ENCODE data around the gene ZC3H7B. TPM values are rescaled to one million over a fixed set of nuclear protein-coding genes. Genes with fewer than 3 reads are reported as not detected.

ZC3H7B gene
- total RNA-seq, 1 experiment from 2014 or later = 34.8 TPM

DNA sequence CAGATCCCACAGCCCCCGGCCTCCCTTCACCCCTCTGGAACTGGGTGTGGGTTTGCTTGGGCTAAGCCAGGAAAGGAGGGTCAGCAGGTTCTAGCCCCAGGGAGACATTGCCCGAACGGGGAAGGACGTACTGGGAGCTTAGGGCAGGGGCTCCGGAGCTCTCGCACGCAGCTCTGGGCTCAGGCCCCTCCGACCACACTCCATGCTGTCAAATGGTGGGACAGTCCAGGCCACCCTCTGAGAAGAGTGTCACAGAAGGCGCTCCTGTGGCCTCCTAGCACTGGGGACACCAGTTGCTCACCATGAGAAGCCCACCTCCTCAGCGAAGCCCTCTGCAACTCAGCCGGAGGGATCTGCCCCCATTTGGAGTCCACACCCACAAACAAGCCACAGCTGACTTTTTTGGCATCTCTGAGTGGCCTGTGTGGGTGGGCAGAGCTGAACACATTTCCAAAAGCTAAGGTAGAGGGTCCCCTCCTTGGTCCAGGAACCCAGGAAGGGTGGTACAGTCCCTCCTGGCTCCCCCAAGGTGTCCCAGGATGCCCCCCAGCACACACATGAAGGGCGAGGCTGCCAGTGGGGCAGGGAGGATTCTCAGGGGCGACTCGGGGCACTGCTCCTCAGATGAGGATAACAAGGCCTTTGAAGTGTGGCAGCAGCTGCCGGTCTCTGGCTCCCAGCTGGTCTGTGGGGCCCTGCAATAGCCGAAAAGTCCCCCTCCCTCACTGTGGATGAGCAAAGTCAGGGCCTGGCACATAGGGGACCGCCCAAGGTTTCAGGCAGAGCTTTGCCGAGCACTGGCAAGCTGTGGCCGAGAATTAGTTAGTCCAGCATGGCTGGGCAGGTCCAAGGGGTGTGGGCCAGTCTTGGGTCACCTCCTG, 67.5 kb downstream of the ZC3H7B start:
- no peak overlapping the region for H3K27ac ChIP-seq (ENCODE audit: low read length)
- POLR2A ChIA-PET (ENCODE audit: unreplicated experiment) = no interaction called here

DNA sequence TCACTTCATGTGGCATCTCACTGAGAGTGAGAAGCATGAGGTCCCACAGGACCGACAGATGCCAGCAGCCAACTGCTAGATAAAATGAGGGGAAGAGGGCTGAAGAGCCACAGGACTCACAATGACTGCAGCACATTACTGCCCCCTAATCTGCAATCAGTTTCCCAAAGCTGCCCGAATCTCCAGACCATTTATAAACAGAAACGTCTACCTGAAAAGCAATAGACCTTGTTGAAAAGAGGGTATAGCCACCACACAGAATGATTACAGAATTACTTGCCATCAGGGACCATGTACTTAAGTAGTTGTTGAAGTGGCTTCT, 68.1 kb downstream of the ZC3H7B start:
- intact Hi-C loops (cut with micrococcal nuclease) = no loop called here
- Histone ChIP-seq H3K4me3 (ENCODE audit: low read length) (no peak overlapping the region), H3K9me3 (ENCODE audit: low read length) (no peaks in the 10 kb centered on the region), H3F3A (ENCODE audit: low read length, unreplicated experiment) (no peaks in the 10 kb centered on the region), H4K20me1 (ENCODE audit: low read length) (no peaks in the 10 kb centered on the region), H3K36me3 (ENCODE audit: low read depth, low read length) (no peaks in the 10 kb centered on the region), H3K9ac (ENCODE audit: low read length) (no peak overlapping the region), H3K79me2 (ENCODE audit: low read length) (no peaks in the 10 kb centered on the region), H3K27ac (ENCODE audit: low read length) (no peak overlapping the region), H3K4me2 (ENCODE audit: low read length) (no peak overlapping the region), H3K4me1 (ENCODE audit: insufficient read depth, low read length) (peaks cover 11% of the 10 kb centered on the region), H3K9me2 (replicated peaks; ENCODE audit: low read length) (no peaks in the 10 kb centered on the region), H3K27me3 (ENCODE audit: low read length) (no peaks in the 10 kb centered on the region), H2AFZ (ENCODE audit: low read length) (no peak overlapping the region)
- BruUV-seq (replicated peaks) = no TSS peak
- ATAC-seq (no peak), DNase-seq (no peak)
- POLR2A ChIA-PET (ENCODE audit: unreplicated experiment) = no interaction called here
- TF ChIP-seq, protein P1, sequence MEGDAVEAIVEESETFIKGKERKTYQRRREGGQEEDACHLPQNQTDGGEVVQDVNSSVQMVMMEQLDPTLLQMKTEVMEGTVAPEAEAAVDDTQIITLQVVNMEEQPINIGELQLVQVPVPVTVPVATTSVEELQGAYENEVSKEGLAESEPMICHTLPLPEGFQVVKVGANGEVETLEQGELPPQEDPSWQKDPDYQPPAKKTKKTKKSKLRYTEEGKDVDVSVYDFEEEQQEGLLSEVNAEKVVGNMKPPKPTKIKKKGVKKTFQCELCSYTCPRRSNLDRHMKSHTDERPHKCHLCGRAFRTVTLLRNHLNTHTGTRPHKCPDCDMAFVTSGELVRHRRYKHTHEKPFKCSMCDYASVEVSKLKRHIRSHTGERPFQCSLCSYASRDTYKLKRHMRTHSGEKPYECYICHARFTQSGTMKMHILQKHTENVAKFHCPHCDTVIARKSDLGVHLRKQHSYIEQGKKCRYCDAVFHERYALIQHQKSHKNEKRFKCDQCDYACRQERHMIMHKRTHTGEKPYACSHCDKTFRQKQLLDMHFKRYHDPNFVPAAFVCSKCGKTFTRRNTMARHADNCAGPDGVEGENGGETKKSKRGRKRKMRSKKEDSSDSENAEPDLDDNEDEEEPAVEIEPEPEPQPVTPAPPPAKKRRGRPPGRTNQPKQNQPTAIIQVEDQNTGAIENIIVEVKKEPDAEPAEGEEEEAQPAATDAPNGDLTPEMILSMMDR (conservative IDR thresholded peaks at IDR 0.05; ENCODE audit: low read depth, low read length) = no peak
- TF ChIP-seq EZH2 (IDR thresholded peaks at IDR 0.05; ENCODE audit: low read length, unreplicated experiment) = no peak
- no peak for TF ChIP-seq EZH2phosphoT487 (IDR thresholded peaks at IDR 0.05; ENCODE audit: borderline replicate concordance, low read length)
- CTCF ChIA-PET = no interaction called here

More for the DNA sequence above, 67.5 kb downstream of the ZC3H7B start:
- H3K27me3 ChIP-seq (ENCODE audit: low read length) = no peaks in the 10 kb centered on the region
- no peaks in the 10 kb centered on the region for H3K36me3 ChIP-seq (ENCODE audit: low read depth, low read length)
- BruUV-seq (replicated peaks) = no TSS peak
- H2AFZ ChIP-seq (ENCODE audit: low read length) = no peak overlapping the region
- no peaks in the 10 kb centered on the region for H3F3A ChIP-seq (ENCODE audit: low read length, unreplicated experiment)
- H3K4me1 ChIP-seq (ENCODE audit: insufficient read depth, low read length) = peaks cover 11% of the 10 kb centered on the region
- H3K79me2 ChIP-seq (ENCODE audit: low read length) = no peaks in the 10 kb centered on the region
- H3K4me2 ChIP-seq (ENCODE audit: low read length) = no peak overlapping the region
- H3K9me3 ChIP-seq (ENCODE audit: low read length) = no peaks in the 10 kb centered on the region
- ATAC-seq (no peak), DNase-seq (no peak)
- intact Hi-C loops (cut with micrococcal nuclease) = no loop called here
- H3K4me3 ChIP-seq (ENCODE audit: low read length) = no peak overlapping the region
- TF ChIP-seq EZH2phosphoT487 (IDR thresholded peaks at IDR 0.05; ENCODE audit: borderline replicate concordance, low read length) (no peak), EZH2 (IDR thresholded peaks at IDR 0.05; ENCODE audit: low read length, unreplicated experiment) (no peak)
- TF ChIP-seq, protein P1 (conservative IDR thresholded peaks at IDR 0.05; ENCODE audit: low read depth, low read length) = no peak
- H3K9ac ChIP-seq (ENCODE audit: low read length) = no peak overlapping the region
- H4K20me1 ChIP-seq (ENCODE audit: low read length) = no peaks in the 10 kb centered on the region
- CTCF ChIA-PET = no interaction called here
- H3K9me2 ChIP-seq (replicated peaks; ENCODE audit: low read length) = no peaks in the 10 kb centered on the region

DNA sequence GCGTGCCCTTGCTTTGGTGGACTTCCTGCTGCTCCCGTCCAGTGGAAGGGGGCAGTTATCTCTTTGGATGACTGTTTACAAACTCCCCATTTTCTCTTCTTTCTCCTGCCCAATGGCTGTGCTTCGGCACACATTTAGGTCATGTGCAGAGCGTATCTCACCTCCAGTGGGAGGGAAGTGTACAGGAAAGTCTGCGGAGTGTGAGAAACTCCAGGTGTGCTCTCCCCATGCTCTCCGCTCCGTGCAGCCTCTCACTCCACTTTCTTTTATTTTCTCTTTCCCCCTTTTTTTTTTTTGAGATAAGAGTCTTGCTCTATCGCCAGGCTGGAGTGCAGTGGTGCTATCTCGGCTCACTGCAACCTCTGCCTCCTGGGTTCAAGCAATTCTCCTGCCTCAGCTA, 68.5 kb downstream of the ZC3H7B start:
- Histone ChIP-seq H3K36me3 (ENCODE audit: low read depth, low read length) (no peaks in the 10 kb centered on the region), H3K27ac (ENCODE audit: low read length) (no peak overlapping the region), H3K9ac (ENCODE audit: low read length) (no peak overlapping the region), H3F3A (ENCODE audit: low read length, unreplicated experiment) (no peaks in the 10 kb centered on the region), H3K9me2 (replicated peaks; ENCODE audit: low read length) (no peaks in the 10 kb centered on the region), H3K4me3 (ENCODE audit: low read length) (no peak overlapping the region), H3K79me2 (ENCODE audit: low read length) (no peaks in the 10 kb centered on the region), H4K20me1 (ENCODE audit: low read length) (no peaks in the 10 kb centered on the region), H3K9me3 (ENCODE audit: low read length) (no peaks in the 10 kb centered on the region), H3K4me1 (ENCODE audit: insufficient read depth, low read length) (peaks cover 11% of the 10 kb centered on the region), H3K4me2 (ENCODE audit: low read length) (no peak overlapping the region), H2AFZ (ENCODE audit: low read length) (no peak overlapping the region), H3K27me3 (ENCODE audit: low read length) (no peaks in the 10 kb centered on the region)
- BruUV-seq (replicated peaks) = no TSS peak
- no peak for ATAC-seq
- no peak for DNase-seq
- intact Hi-C loops (cut with micrococcal nuclease) = no loop called here
- ChIA-PET POLR2A (ENCODE audit: unreplicated experiment) (no interaction called here), CTCF (no interaction called here)
- TF ChIP-seq EZH2 (IDR thresholded peaks at IDR 0.05; ENCODE audit: low read length, unreplicated experiment) (no peak), EZH2phosphoT487 (IDR thresholded peaks at IDR 0.05; ENCODE audit: borderline replicate concordance, low read length) (no peak)
- TF ChIP-seq, protein P1 (conservative IDR thresholded peaks at IDR 0.05; ENCODE audit: low read depth, low read length) = no peak
